HepG2 (cell line): ENCODE results near the gene CPLANE2. TPM values are rescaled to one million over a fixed set of nuclear protein-coding genes. Genes with fewer than 3 reads are reported as not detected.

ENCODE experiments used
- ATAC-seq: fragments of 200-7000 bp; cut with Tn5 transposase; 3 replicates; pipeline ENCODE4 v1.9.1; 2020; ENCODE audit warnings: mild to moderate bottlenecking, moderate library complexity
- BruUV-seq: library from RNA; stranded (reverse); fragments of 400-500 nt; replicated peaks from 2 replicates; lab custom pipeline; 2021; lab: Mats Ljungman, UMichigan
- CTCF ChIA-PET: fragments of 300-600 bp; formaldehyde crosslinking; extraction: SDS; loops from one replicate; lab custom pipeline; 2021; ENCODE audit warnings: low total read pairs, inconsistent platforms, low intra/inter-chr PET ratio; lab: Yijun Ruan, JAX
- POLR2A ChIA-PET: fragments of 350-600 bp; sonication (Branson Sonifier 250); formaldehyde crosslinking; loops from one replicate; lab custom pipeline; 2020; ENCODE audit warnings: antibody characterized with exemption, inconsistent platforms; lab: Yijun Ruan, JAX
- DNase-seq: peaks from one replicate; pipeline ENCODE4 v3.0.0-alpha.2; 2015; ENCODE audit warnings: low spot score
- FAIRE-seq: peaks from 3 replicates; lab custom pipeline; 2011; peaks lifted over from hg19 to GRCh38; lab: Jason Lieb, UNC
- H2AFZ ChIP-seq: one replicate; pipeline ENCODE4 v1.6.1; 2011; ENCODE audit warnings: low read length, inconsistent platforms
- H3K27ac ChIP-seq: fragments of 300-600 bp; 3 replicates; pipeline ENCODE4 v1.8.0; 2011; ENCODE audit warnings: mixed run types, mild to moderate bottlenecking, mixed read lengths, low read length, inconsistent platforms; ENCODE audit not compliant: insufficient read depth; ENCODE audit errors: extremely low read length
- H3K27me3 ChIP-seq, 2 experiments: fragments of 200-600 bp in 1 of 2; 2 replicates in 1 of 2; 3 replicates in 1 of 2; pipeline versions ENCODE4 v1.6.0 to v1.8.0; 2011; ENCODE audit warnings: low read length in 2 of 2, mild to moderate bottlenecking in 2 of 2, moderate library complexity in 2 of 2, inconsistent platforms in 1 of 2; ENCODE audit not compliant: insufficient read depth in 2 of 2, control insufficient read depth in 1 of 2
- H3K36me3 ChIP-seq, 2 experiments: fragments of 200-600 bp in 1 of 2; replicated peaks in 1 of 2; 2 replicates in 1 of 2; 3 replicates in 1 of 2; pipeline versions ENCODE4 v1.5.1 to v1.8.0; 2011; ENCODE audit warnings: low read length in 2 of 2, inconsistent platforms in 1 of 2; ENCODE audit not compliant: insufficient read depth in 2 of 2, control insufficient read depth in 1 of 2
- H3K4me1 ChIP-seq: 2 replicates; pipeline ENCODE4 v1.5.1; 2012; ENCODE audit warnings: low read length, inconsistent platforms; ENCODE audit not compliant: insufficient read depth
- H3K4me2 ChIP-seq: 2 replicates; pipeline ENCODE4 v1.6.0; 2011; ENCODE audit warnings: low read depth, low read length, inconsistent platforms
- H3K4me3 ChIP-seq, 3 experiments: fragments of 200-600 bp in 1 of 3; sonication (generic), shearing (Covaris generic) in 1 of 3; replicated peaks in 1 of 3; 2 replicates each; pipeline ENCODE4 v1.5.1; 2011 to 2016; ENCODE audit warnings: low read length in 3 of 3, inconsistent platforms in 2 of 3, low read depth in 2 of 3, mild to moderate bottlenecking in 2 of 3, control low read depth in 1 of 3, mixed read lengths in 1 of 3; ENCODE audit not compliant: insufficient read depth in 1 of 3
- H3K79me2 ChIP-seq: one replicate; pipeline ENCODE4 v1.6.1; 2011; ENCODE audit warnings: low read length, inconsistent platforms; ENCODE audit not compliant: insufficient read depth
- H3K9ac ChIP-seq: 2 replicates; pipeline ENCODE4 v1.6.0; 2011; ENCODE audit warnings: mild to moderate bottlenecking, low read depth, low read length, inconsistent platforms; ENCODE audit not compliant: insufficient read depth
- H3K9me3 ChIP-seq: 2 replicates; pipeline ENCODE4 v1.5.1; 2012; ENCODE audit warnings: mild to moderate bottlenecking, low read length
- H4K20me1 ChIP-seq: 2 replicates; pipeline ENCODE4 v1.6.0; 2011; ENCODE audit warnings: inconsistent platforms, mild to moderate bottlenecking, low read length, moderate library complexity; ENCODE audit not compliant: insufficient read depth
- CEBPG ChIP-seq: IDR thresholded peaks from 2 replicates; pipeline ENCODE4 v1.6.1; 2016
- ELF1 ChIP-seq: sonication (generic); formaldehyde crosslinking; IDR thresholded peaks from 2 replicates; pipeline ENCODE4 v1.4.0; 2020; ENCODE audit warnings: missing genetic modification reagents
- HOXA5 ChIP-seq: sonication (generic); formaldehyde crosslinking; IDR thresholded peaks from 2 replicates; pipeline ENCODE4 v1.4.0; 2020; ENCODE audit warnings: missing genetic modification reagents
- MXD1 ChIP-seq: sonication (generic); formaldehyde crosslinking; IDR thresholded peaks from 2 replicates; pipeline ENCODE4 v1.4.0; 2020; ENCODE audit warnings: mild to moderate bottlenecking, missing genetic modification reagents
- RXRA ChIP-seq: sonication (generic); formaldehyde crosslinking; IDR thresholded peaks from 2 replicates; pipeline ENCODE4 v1.5.1; 2020; ENCODE audit warnings: missing genetic modification reagents
- TBP ChIP-seq: sonication (generic); formaldehyde crosslinking; IDR thresholded peaks from 2 replicates; pipeline ENCODE4 v1.5.0; 2020; ENCODE audit warnings: missing genetic modification reagents
- TP53 ChIP-seq: sonication (generic); formaldehyde crosslinking; conservative IDR thresholded peaks from 2 replicates; pipeline ENCODE4 v1.4.0; 2020; ENCODE audit warnings: missing genetic modification reagents
- ZBTB1 ChIP-seq: sonication (generic); formaldehyde crosslinking; IDR thresholded peaks from 2 replicates; pipeline ENCODE4 v1.4.0; 2020; ENCODE audit warnings: missing genetic modification reagents, borderline replicate concordance
- ZFP36L1 ChIP-seq: sonication (generic); formaldehyde crosslinking; IDR thresholded peaks from 2 replicates; pipeline ENCODE4 v1.8.0; 2022; ENCODE audit warnings: mild to moderate bottlenecking, missing genetic modification reagents, moderate library complexity
- ZGPAT ChIP-seq: IDR thresholded peaks from 2 replicates; pipeline ENCODE4 v1.6.1; 2016; ENCODE audit warnings: mild to moderate bottlenecking
- ZIK1 ChIP-seq: sonication (generic); formaldehyde crosslinking; IDR thresholded peaks from 2 replicates; pipeline ENCODE4 v1.5.0; 2020; ENCODE audit warnings: mild to moderate bottlenecking, low read depth, missing genetic modification reagents, borderline replicate concordance
- ZNF264 ChIP-seq: sonication (generic); formaldehyde crosslinking; IDR thresholded peaks from 2 replicates; pipeline ENCODE4 v1.4.0; 2020; ENCODE audit warnings: missing genetic modification reagents
- ZNF337 ChIP-seq: sonication (generic); formaldehyde crosslinking; IDR thresholded peaks from 2 replicates; pipeline ENCODE4 v1.5.1; 2020; ENCODE audit warnings: missing genetic modification reagents, low read depth, mild to moderate bottlenecking, borderline replicate concordance
- ZNF383 ChIP-seq: sonication (generic); formaldehyde crosslinking; IDR thresholded peaks from 2 replicates; pipeline ENCODE4 v1.4.0; 2020; ENCODE audit warnings: missing genetic modification reagents, mild to moderate bottlenecking, borderline replicate concordance
- WGBS: methylation state at CpG from one replicate; pipeline ENCODE4 v1.1.6; 2017; ENCODE audit warnings: low lambda C conversion rate; 5-methylcytosine and 5-hydroxymethylcytosine counted together
- in situ Hi-C: cut with HindIII; loops from 2 replicates; pipeline ENCODE4 v1.10.0; 2017; ENCODE audit warnings: low pct_unique_long_range_greater_than_20kb; ENCODE audit not compliant: extremely low pct_ligation_motif_present
- intact Hi-C: fragments of 100-400 bp; cut with micrococcal nuclease; formaldehyde crosslinking; loops from one replicate; pipeline ENCODE4 v1.10.0; 2022; ENCODE audit not compliant: unreplicated experiment
- polyA plus RNA-seq, 8 experiments: library from polyadenylated mRNA; depleted of rRNA in 3 of 8; stranded (reverse) in 7 of 8; unstranded in 1 of 8; fragments of >200 nt; fragmentation: Illumina TruSeq in 4 of 8; extraction: Trizol in 4 of 8; gene quantifications; 2 replicates each; pipeline versions ENCODE4 v1.2.1 to v1.2.3, GENCODE V29; 2011 to 2016; ENCODE audit warnings: low read depth in 4 of 8, missing spikeins in 1 of 8, mixed read lengths in 1 of 8; ENCODE audit not compliant: insufficient read depth in 1 of 8
- total RNA-seq, 5 experiments: library from RNA; depleted of rRNA; stranded (reverse); fragments of >200 nt; fragmentation: Illumina TruSeq; extraction: Trizol; gene quantifications; 2 replicates each; pipeline ENCODE4 v1.2.3, GENCODE V29; 2016; ENCODE audit warnings: low read depth in 1 of 5

The CPLANE2 gene
- total and polyA plus RNA-seq, 2 of the 13 experiments (the other 11 are each of a cell fraction or from before 2014, with no cell fraction given), result 0.29 to 1.6 TPM

DNA sequence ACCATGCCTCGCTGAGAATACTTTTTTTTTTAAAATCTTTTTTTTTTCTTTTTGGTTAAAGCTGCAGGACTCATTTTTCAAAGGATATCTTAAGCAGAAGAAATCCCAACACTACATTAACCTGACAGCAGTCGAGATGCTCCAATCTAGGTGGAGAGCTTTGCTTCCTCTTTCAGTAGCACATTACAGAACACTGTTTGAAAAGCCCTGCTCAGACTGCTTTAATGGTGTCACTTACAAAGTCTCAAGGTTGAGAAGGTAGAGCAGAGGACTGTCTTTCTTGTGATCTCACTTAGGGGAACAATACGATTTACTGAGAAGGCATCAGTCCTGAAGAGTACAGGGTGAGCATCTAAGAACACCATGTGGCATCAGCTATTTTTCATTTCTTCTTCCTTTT, 21.0 kb upstream of the CPLANE2 start:
- in situ Hi-C loops (no loop called here), intact Hi-C loops (no loop called here)
- Histone ChIP-seq H3K4me3 (no peak overlapping the region), H3K4me1 (no peaks in the 10 kb centered on the region), H3K9me3 (no peaks in the 10 kb centered on the region), H4K20me1 (no peaks in the 10 kb centered on the region), H2AFZ (no peak overlapping the region)
- peak; percentile 48 for FAIRE-seq
- CTCF ChIA-PET, result no interaction called here
- POLR2A ChIA-PET, result no interaction called here
- TF ChIP-seq ZBTB1 (CRISPR knock-in tag), result no peak
- TF ChIP-seq ZNF337 (CRISPR knock-in tag), result no peak
- TF ChIP-seq TBP (CRISPR knock-in tag), result no peak
- TF ChIP-seq ZFP36L1 (CRISPR knock-in tag), result no peak
- TF ChIP-seq ZNF264 (CRISPR knock-in tag), result no peak
- TF ChIP-seq MXD1 (CRISPR knock-in tag), result no peak
- no peak for TF ChIP-seq ZGPAT
- TF ChIP-seq HOXA5 (CRISPR knock-in tag), result no peak
- no peak for TF ChIP-seq ZNF383 (CRISPR knock-in tag)
- no peak for TF ChIP-seq ZIK1
- TF ChIP-seq ELF1 (CRISPR knock-in tag), result no peak
- TF ChIP-seq TP53 (CRISPR knock-in tag), result no peak
- no peak for TF ChIP-seq RXRA (CRISPR knock-in tag)
- no peak for TF ChIP-seq CEBPG (CRISPR knock-in tag)
- TF ChIP-seq, all 625 proteins: peak for 0
- WGBS, result 98% methylated on average over 3 of the region's 3 CpGs
- ATAC-seq (no peak), DNase-seq (no peak)
- no peaks in the 10 kb centered on the region for H3K79me2 ChIP-seq
- no peak overlapping the region for H3K4me2 ChIP-seq
- no peaks in the 10 kb centered on the region for H3K27me3 ChIP-seq
- H3K27ac ChIP-seq, result no peak overlapping the region
- H3K9ac ChIP-seq, result no peak overlapping the region
- no TSS peak for BruUV-seq
- H3K36me3 ChIP-seq, result peaks cover 5 to 42% of the 10 kb centered on the region in 2 experiments
